PC-9 (cell line): Measurements from ENCODE around the gene ZBTB48.

ENCODE experiments used
- CTCF ChIP-seq: fragments of 200-600 bp; sonication (generic); conservative IDR thresholded peaks from 2 replicates; pipeline ENCODE4 v1.6.1; 2017; ENCODE audit warnings: mixed run types, antibody characterized with exemption, mild to moderate bottlenecking, moderate library complexity
- EZH2 ChIP-seq: fragments of 200-600 bp; sonication (generic); IDR thresholded peaks from 2 replicates; pipeline ENCODE4 v1.8.0; 2017; ENCODE audit warnings: antibody characterized with exemption, low read depth

GRCh38 chr1:6570100-6570499 lies 9.7 kb upstream of the ZBTB48 start:
- TF ChIP-seq EZH2 (no peak), CTCF (no peak)
